Mammary epithelial cell (primary cell): Measurements from ENCODE around the gene KCNMA1.

Experiments
- EZH2 ChIP-seq: IDR thresholded peaks from 2 replicates; pipeline ENCODE4 v1.6.1; 2012; ENCODE audit warnings: low read length, inconsistent platforms, borderline replicate concordance
- TF ChIP-seq, protein P1 (sequence below), 2 donors: IDR thresholded peaks in 1 of 2; conservative IDR thresholded peaks in 1 of 2; 2 replicates each; pipeline ENCODE4 v1.5.1; 2011 to 2012; ENCODE audit warnings: inconsistent platforms in 2 of 2, low read length in 2 of 2, mild to moderate bottlenecking in 2 of 2, control low read depth in 1 of 2, low read depth in 1 of 2; ENCODE audit not compliant: insufficient read depth in 1 of 2; ENCODE audit errors: extremely low read depth in 1 of 2

DNA sequence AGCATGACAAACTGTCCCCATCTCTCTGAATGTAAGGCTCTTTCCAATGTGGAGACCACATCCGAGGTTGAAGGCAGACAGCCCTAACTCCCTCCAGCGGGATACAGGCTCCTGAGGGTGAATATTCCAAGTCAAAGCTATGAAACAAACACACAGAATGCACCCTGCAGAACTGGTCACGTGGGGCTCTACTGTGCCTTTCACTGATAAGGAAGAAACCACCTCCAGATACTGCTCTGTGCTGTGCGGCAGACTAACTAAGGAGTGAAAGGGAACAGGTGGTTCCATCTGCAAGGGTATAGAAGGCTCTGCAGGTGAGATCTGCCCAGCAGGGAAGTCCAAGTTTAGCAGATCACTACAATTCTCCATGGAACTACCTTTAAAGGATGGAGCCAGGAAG, 534.4 kb downstream of the KCNMA1 start:
- TF ChIP-seq, protein P1, sequence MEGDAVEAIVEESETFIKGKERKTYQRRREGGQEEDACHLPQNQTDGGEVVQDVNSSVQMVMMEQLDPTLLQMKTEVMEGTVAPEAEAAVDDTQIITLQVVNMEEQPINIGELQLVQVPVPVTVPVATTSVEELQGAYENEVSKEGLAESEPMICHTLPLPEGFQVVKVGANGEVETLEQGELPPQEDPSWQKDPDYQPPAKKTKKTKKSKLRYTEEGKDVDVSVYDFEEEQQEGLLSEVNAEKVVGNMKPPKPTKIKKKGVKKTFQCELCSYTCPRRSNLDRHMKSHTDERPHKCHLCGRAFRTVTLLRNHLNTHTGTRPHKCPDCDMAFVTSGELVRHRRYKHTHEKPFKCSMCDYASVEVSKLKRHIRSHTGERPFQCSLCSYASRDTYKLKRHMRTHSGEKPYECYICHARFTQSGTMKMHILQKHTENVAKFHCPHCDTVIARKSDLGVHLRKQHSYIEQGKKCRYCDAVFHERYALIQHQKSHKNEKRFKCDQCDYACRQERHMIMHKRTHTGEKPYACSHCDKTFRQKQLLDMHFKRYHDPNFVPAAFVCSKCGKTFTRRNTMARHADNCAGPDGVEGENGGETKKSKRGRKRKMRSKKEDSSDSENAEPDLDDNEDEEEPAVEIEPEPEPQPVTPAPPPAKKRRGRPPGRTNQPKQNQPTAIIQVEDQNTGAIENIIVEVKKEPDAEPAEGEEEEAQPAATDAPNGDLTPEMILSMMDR (conservative IDR thresholded peaks at IDR 0.05 in 1 of 2, IDR thresholded peaks at IDR 0.05 in 1 of 2; ENCODE audit: extremely low read depth in 1 of 2, insufficient read depth in 1 of 2, low read depth in 1 of 2, low read length in 2 of 2): no peak
- TF ChIP-seq EZH2: no peak
